NCI-H128 (cell line): ENCODE data around the gene HDLBP.
"Not testable (repeated sequence)": the region's sequence is repeated elsewhere in the genome, so short reads cannot be mapped to it uniquely, and the experiment has no call there.

Experiments
- DNase-seq: peaks from one replicate; lab custom pipeline; 2025; ENCODE audit not compliant: unreplicated experiment; lab: John Stamatoyannopoulos, UW

The HDLBP gene

GRCh38 chr2:241339839-241340630 lies 24.6 kb upstream of the HDLBP start:
- no peak for DNase-seq

- no peak for DNase-seq
Observed at GRCh38 chr2:241334813-241335212, 19.3 kb upstream of the HDLBP start.

- DNase-seq: no peak
Observed at GRCh38 chr2:241330616-241330981, 15.1 kb upstream of the HDLBP start.

- no peak for DNase-seq
Observed at GRCh38 chr2:241329669-241330615, 14.5 kb upstream of the HDLBP start.

GRCh38 chr2:241325257-241325656 lies 9.8 kb upstream of the HDLBP start:
- no peak for DNase-seq

GRCh38 chr2:241324775-241325174 lies 9.3 kb upstream of the HDLBP start:
- no peak for DNase-seq

- DNase-seq: no peak
Observed at GRCh38 chr2:241323778-241324177, 8.3 kb upstream of the HDLBP start.

- DNase-seq: no peak
Observed at GRCh38 chr2:241321886-241322285, 6.4 kb upstream of the HDLBP start.

GRCh38 chr2:241321033-241321432 lies 5.6 kb upstream of the HDLBP start:
- no peak for DNase-seq

- no peak for DNase-seq
Observed at GRCh38 chr2:241320394-241320793, 4.9 kb upstream of the HDLBP start.

GRCh38 chr2:241318830-241319229 lies 3.4 kb upstream of the HDLBP start:
- not testable (repeated sequence) for DNase-seq

- no peak for DNase-seq
Observed at GRCh38 chr2:241317391-241317790, 1.9 kb upstream of the HDLBP start.

- DNase-seq: no peak
Observed at GRCh38 chr2:241316825-241317224, 1.4 kb upstream of the HDLBP start.

- no peak for DNase-seq
Observed at GRCh38 chr2:241315879-241316631, 583 bp upstream of the HDLBP start, which contains the start of gene SEPTIN2. TSS of gene SEPTIN2 (plus strand) at chr2:241315925. CDS start at chr2:241324233, 8,308 bp downstream.

GRCh38 chr2:241314226-241315092 lies 1.0 kb downstream of the HDLBP start:
- DNase-seq: no peak

GRCh38 chr2:241313543-241314095 lies 1.9 kb downstream of the HDLBP start:
- no peak for DNase-seq

- no peak for DNase-seq
Observed at GRCh38 chr2:241312082-241312481, 3.4 kb downstream of the HDLBP start.

GRCh38 chr2:241310917-241311566 lies 4.4 kb downstream of the HDLBP start:
- no peak for DNase-seq

- DNase-seq: no peak
Observed at GRCh38 chr2:241309684-241310117, 5.8 kb downstream of the HDLBP start.
